DMS 273 (cell line): ENCODE results near the gene C6orf89.

Experiments used
- DNase-seq: peaks from one replicate; lab custom pipeline; 2025; ENCODE audit not compliant: unreplicated experiment; lab: John Stamatoyannopoulos, UW

C6orf89 gene

DNA sequence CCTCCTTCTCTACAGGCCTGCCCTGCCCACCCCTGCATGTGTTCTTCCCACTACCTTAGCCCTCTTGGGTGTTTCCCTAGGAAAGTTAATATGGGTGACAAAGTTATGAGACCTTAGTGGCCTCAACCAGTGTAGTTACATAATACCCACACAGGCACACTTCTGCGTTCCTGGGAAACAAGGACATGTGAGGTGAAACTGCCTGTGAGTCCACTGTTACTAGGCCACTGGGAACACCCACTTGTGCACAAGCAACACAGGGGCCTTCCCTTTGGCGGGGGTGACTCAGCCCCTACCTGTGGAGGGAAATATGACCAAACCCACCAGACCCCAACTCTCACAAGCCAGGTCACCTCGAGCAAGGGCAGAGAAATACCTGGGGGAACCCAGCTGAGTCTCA is 81.5 kb downstream of the C6orf89 start:
- no peak for DNase-seq

DNA sequence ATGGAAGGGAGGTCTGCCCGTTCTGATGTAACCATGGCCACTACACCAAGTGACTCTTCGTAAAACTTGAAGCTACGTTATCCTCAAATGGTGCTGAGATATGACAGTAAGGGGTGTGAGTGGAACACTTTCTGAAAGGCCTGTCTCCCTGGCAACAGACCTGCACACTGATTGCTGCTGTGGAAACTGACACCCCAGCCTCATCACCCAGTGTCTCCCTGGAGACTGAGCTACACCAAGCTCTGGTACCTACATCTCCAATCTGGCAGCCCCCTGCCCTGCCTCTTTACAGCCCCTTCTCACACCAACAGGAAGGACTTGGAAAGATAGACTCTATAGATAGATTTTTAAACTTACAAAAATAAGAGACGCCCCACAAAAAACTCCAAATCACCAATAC is 82.0 kb downstream of the C6orf89 start:
- no peak for DNase-seq

DNA sequence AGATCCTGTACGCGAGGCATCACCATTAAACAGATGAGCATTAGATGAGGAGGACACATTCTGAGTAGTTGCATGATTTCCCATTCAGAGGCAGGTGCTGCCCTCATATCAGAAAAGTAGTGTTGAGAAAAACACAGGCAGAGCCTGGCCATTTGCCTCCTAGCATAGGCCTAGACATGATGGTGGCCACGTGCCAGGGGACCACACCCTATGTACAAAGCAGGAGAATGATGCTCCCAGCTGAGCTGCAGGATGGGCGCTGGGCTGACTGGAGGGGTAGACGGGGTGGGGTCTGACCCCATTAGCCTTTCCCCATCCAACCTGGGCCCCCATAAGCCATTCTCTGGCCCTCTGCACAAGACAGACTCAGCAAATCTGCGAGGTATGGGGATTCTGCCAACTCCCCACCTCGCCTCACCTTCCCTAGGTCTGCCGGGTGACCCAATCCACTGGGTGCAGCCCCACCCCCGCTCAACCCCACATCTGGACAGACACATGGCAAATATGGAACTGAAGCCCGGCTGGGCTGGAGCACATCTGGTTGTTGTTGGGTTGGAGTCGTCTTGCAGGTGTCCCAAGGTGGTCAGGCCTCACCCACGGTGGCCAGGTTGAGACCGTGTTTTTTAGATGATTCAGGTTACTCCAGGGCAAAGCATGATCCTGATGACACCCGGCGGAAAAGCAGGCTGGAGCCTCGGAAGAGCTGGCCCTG is 82.7 kb downstream of the C6orf89 start:
- peak; percentile 51 for DNase-seq

DNA sequence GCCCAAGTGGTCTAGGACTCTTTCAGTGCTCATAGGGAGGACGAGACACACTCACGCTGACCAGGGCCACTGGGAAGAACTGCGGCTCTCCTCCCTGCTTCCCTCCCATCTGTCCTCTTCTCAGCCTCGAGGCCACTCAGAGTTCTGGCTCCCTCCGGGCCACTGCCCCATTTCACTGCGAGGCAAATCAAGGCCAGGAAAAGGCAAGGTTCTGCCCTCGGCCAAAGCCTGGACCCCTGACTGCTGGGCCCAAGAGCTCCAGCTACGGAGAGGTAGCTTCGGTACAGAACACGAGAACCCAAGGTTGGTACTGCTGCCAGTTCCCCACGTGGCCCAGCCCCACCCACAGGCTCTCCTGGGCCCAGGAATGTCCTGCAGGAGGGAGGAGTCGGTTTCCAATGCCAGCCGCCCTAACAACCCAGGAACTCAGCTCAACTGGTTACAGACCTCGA is 83.5 kb downstream of the C6orf89 start:
- DNase-seq = no peak

DNA sequence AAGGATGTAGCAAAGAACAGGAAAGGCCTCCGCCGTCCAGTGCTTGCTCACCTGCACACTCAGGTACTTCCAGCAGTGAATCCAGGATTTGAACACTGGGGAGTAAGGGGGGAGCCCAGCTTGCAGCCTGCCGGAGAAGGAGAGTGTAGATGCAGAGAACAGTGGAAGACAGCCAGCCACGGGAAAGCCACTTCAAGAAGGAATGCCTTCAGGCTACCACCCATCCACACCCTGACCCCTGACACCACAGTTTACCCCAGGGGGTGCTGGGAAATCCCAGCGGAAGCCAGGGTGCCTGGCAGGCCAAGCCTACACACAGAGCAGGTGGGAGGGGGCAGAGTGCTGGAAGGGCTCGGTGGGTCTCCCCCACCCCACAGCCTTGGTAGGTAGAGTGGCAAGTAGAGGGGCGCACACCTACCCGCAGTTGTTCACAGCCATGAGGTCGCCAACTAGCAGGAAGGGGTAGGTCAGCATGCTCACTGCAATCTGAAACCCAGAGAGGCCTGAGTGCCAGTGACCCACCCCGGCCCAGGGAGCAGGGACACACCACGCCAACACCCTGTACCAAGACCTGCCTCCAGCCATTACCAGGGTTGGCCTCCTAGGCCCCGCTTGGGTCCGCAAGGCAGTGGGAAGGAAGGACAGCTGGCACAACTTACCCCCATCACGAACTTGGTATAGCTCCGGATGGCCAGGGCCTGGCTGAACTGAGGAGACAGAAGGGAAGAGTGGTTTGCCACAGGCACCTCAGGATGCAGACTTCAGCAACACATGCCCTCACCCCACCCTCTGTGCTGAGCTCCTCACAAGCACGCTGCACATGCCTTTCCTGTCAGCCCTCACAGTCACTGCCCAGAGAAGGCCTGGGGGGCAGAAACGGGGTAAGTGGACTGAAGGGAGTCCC is 84.5 kb downstream of the C6orf89 start:
- no peak for DNase-seq

DNA sequence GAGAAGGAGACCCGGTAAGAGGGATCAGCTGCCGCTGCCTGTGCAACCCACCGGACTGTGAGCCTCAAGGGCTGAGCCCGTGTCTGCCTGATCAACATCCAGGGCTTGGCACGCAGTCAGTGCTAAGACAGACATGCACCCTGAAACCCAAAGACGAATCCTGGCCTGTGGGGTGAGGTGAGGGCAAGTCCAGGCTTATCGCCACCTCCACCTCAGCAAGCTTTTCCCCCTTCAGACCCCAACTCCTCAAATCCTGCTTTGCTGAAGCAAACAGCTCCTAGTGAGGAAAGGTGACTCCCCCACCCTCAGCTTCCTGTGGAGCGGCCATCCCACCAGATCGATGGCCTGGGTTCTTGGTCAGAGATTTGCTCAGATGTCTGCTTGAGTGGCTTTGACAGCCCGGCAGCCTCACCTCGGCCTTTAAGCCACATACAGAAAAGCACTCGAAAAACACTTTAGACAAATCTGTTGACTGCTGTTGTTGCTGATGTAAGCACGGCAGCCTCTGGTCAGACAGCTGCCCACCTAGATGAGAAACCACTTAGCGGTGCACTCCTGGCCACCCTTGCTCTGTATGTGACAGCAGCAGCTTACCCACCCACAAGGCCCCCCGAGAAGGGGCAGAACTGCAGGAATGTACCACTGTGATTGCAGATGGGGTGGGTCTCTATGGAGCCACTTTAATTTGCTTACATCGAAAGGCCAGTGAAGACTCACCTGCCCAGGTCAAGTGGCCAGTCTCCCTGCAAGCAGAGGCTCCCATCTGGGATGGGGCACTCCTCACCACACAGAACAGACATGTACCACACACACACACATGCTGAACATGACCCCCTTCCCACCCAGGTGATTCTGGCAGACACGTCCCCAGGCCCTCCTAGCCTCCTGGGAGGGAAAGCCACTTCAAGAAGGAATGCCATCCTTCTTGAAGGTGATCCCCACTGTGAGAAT is 85.4 kb downstream of the C6orf89 start:
- no peak for DNase-seq

DNA sequence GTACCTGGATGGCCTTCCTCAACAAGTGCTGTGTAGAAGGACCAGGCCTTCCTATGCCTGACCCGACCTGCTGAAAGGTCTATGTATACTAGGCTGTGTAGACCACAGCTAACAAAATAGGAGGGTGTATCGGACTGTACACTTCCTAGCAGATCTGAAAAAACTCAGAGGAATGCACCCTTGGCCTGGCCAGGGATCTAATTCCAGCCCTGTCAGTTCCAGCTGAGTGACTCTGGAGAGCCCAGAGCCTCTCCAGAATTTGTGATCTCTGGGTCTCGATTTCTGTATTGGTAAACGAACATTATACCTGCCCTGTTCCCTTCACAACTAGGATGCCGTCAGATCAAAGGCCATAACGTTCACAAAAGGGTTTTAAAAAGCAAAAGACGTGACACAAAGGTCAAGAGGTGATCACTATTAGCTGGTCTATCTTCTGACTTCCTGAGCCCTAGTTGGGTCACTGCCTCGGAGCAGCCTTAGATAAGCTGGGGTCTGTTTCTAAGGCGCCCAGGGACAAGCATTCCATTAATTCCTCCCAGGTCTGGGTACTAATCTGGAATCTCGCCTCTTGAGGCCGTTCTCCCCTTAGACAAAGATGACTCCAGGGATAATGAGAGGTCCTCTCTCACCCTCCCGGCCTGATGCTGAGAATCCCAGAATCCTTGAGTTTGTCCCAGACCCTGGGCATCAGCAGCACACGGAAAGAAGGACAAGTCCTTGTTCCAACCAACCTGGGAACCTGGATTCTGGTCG is 86.3 kb downstream of the C6orf89 start:
- DNase-seq = no peak

DNA sequence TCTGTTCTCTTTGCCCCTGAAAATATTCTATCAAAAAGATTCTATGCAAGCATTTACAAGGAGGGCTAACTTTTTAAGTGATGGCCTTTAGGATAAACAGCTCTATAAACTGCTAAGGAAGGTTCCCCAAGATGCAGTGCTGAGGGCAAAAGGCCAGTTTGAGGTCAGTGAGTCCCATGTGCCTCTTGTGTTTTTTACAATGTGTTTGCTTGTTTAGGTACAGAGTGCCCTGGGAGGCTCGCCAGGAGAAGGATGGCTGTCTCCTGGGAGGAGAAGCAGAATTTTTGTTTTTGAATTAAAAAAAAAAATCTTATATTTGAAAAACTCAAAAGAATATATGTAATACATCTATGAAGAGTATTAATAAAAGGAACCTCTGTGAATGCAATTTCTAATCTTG is 87.4 kb downstream of the C6orf89 start:
- DNase-seq = no peak

DNA sequence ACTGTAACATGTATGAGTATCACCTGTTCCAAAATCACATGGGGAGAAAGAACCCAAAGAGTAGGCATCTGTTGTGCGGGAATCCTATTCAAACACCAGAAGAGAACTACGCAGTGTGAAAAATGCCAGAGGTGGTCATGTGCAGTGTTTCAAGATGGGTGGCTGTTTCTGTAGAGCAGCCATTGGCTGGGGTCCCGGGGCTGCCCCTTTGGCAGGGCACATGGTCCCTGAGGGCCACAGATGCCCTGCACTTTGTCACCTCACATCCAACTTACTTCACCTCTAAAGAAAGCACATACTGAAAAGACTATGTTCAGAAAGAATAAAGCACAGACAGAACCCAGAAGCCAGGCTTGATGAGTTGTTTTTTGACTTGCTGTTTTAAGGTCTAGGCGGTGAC is 87.9 kb downstream of the C6orf89 start:
- no peak for DNase-seq

DNA sequence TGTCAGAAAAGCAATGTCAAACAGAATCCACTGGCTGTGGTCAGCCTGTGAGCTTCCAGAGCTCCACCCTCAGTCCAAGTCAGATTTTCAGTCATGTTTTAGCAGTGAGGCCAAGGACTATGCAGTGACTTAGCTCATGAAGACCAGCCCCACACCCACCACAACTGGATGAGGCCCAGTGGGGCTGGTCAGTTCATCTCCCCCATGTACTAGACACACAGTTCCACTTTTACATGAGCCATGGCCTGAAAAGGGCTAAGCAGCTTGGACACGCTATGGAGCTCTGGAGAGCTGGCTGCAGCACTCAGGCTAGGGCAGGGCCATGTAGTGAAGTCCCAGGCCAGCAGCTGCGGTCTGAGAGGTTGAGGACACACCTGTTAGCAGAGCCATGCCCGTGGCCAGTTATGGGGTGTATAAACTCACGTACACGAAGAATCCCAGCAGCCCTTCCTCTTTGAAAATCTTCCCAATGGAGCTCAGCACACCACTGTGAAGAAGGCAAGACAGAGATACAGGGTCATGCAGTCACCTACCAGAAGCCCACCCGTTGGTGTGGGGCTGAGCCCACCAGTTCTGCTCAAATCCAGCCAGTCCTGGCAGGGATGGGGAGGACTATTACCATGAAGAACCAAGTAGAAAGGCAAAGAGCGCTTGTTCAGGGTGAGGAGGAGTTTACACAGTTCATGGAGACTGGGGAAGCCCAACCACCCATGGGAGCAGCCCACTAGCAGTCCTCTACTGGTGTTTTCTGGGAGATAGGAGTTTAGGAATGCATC is 89.7 kb downstream of the C6orf89 start:
- DNase-seq = no peak

DNA sequence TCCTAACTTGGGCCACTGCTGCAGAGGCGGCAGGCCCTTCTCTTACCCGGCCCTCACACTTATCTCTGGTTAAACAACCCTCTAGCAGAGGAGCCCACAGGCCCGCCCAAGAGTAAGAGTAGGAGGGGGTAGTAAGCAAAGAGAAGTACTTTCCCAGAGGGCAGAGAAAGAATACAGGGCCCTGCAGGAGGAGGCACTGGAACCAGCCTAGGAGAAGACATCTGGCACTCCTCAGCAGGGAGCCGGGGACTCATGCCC is 90.2 kb downstream of the C6orf89 start:
- DNase-seq = no peak

DNA sequence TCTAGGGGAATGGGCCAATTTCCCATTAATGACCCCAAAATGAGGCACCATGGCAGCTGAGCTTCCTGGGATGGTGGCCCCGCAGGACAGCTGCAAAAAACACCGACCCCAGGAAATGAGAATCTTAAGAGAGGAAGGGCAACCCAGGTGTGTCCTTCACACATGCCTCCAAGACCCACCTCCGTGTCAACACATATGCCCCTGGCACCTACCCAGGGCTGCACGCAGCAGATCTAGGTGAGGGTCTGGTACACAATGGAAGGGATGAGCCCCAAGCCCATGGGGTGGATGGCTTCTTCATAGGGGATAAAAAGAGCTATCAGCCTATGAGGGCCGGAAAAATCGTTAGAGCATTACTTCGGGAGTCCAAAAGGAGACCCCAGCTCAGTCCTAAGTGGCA is 90.8 kb downstream of the C6orf89 start:
- no peak for DNase-seq

DNA sequence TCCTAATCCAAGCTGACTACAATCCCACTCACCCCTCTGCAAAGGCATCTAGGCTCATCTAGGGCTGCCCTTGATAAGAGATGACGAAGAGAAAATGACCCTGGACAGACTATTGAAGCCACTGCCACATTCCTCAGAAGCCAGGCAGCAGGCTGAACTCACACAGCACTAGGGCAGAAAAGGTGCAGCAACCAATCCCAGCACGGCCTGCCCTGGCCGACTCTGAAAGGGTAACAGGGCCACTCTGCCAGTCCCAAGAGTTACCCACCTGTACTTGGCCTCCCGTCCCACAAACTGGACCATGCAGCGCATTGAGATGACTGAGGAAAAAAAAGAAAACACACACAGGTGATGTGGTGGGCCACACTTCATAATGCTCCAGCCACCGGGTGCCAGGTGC is 91.2 kb downstream of the C6orf89 start:
- DNase-seq = no peak

DNA sequence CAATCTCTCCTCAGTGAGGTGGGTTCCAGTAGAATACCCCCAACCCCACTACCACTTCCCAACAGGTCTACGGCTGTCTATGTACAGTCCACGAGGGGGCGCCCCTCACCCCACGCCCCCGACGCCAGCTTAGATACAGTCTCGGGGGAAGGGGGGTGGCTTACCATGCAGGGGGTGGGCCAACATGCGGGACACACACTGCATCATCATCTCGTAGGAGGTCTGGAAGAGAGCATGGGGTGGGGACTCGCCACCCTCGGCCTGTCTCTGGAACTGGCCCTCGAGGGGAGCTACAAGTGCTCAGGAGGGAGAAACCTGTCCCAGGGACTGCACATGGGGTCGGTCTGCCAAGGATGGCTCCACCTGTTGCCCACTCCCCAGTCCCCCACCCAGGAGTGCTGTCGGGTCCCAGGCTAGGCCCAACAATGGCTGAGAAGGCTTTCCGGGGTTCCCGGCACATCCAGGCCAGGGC is 91.8 kb downstream of the C6orf89 start:
- DNase-seq = peak; percentile 20
